Liver (tissue), 9 donors: ENCODE results near the gene PPOX. TPM values are rescaled to one million over a fixed set of nuclear protein-coding genes. Genes with fewer than 3 reads are reported as not detected.

Experiments
- DNase-seq: peaks from one replicate; pipeline ENCODE4 v3.0.0-alpha.2; 2017; ENCODE audit warnings: low spot score
- H3K27ac ChIP-seq, 2 donors: one replicate each; pipeline ENCODE4 v1.7.0; 2013; ENCODE audit warnings: inconsistent platforms in 2 of 2, low read length in 2 of 2, control low read depth in 1 of 2, low read depth in 1 of 2, mild to moderate bottlenecking in 1 of 2
- H3K27me3 ChIP-seq, 4 donors: one replicate each; pipeline versions ENCODE4 v1.6.1 to v1.7.0; 2013; ENCODE audit warnings: low read length in 3 of 4, inconsistent platforms in 1 of 4, mild to moderate bottlenecking in 1 of 4, moderate library complexity in 1 of 4; ENCODE audit not compliant: control insufficient read depth in 4 of 4, insufficient read depth in 4 of 4
- H3K36me3 ChIP-seq, 4 donors: one replicate each; pipeline versions ENCODE4 v1.6.1 to v1.7.0; 2013; ENCODE audit warnings: low read length in 3 of 4, mild to moderate bottlenecking in 3 of 4, low read depth in 1 of 4, moderate library complexity in 1 of 4; ENCODE audit not compliant: control insufficient read depth in 4 of 4, insufficient read depth in 3 of 4
- H3K4me1 ChIP-seq, 4 donors: one replicate each; pipeline versions ENCODE4 v1.6.1 to v1.7.0; 2013; ENCODE audit warnings: low read length in 3 of 4, mild to moderate bottlenecking in 3 of 4, moderate library complexity in 1 of 4; ENCODE audit not compliant: control insufficient read depth in 4 of 4, insufficient read depth in 4 of 4
- H3K4me3 ChIP-seq, 3 donors: one replicate each; pipeline versions ENCODE4 v1.6.1 to v1.7.0; 2013; ENCODE audit warnings: low read length in 3 of 3, control low read depth in 1 of 3, low read depth in 1 of 3, mild to moderate bottlenecking in 1 of 3
- H3K9ac ChIP-seq, 2 donors: one replicate each; pipeline ENCODE4 v1.7.0; 2013; ENCODE audit warnings: low read length in 2 of 2, mild to moderate bottlenecking in 2 of 2, moderate library complexity in 2 of 2, control low read depth in 1 of 2, low read depth in 1 of 2
- H3K9me3 ChIP-seq, 4 donors: one replicate each; pipeline versions ENCODE4 v1.6.1 to v1.7.0; 2013; ENCODE audit warnings: low read length in 3 of 4; ENCODE audit not compliant: control insufficient read depth in 4 of 4
- ATF3 ChIP-seq: IDR thresholded peaks from 2 replicates; pipeline ENCODE4 v1.6.1; 2016; ENCODE audit warnings: antibody characterized with exemption
- CTCF ChIP-seq: fragments of 150-350 bp; IDR thresholded peaks from 2 replicates; pipeline ENCODE4 v1.5.1; 2017; ENCODE audit warnings: improper control_type of control experiment, low read depth, low read length; ENCODE audit not compliant: missing input control
- EGR1 ChIP-seq, 2 donors: IDR thresholded peaks; 2 replicates each; pipeline ENCODE4 v1.6.1; 2016 to 2018; ENCODE audit warnings: antibody characterized with exemption in 2 of 2, low read depth in 2 of 2
- FOXA1 ChIP-seq: IDR thresholded peaks from 2 replicates; pipeline ENCODE4 v1.6.1; 2016; ENCODE audit warnings: antibody characterized with exemption
- FOXA2 ChIP-seq: IDR thresholded peaks from 2 replicates; pipeline ENCODE4 v1.6.1; 2016; ENCODE audit warnings: antibody characterized with exemption
- GABPA ChIP-seq, 2 donors: IDR thresholded peaks in 1 of 2; conservative IDR thresholded peaks in 1 of 2; 2 replicates each; pipeline ENCODE4 v1.6.1; 2016; ENCODE audit warnings: antibody characterized with exemption in 2 of 2, mild to moderate bottlenecking in 1 of 2, moderate library complexity in 1 of 2
- HNF4A ChIP-seq, 2 donors: conservative IDR thresholded peaks; 2 replicates each; pipeline ENCODE4 v1.6.1; 2016; ENCODE audit warnings: antibody characterized with exemption in 2 of 2, mild to moderate bottlenecking in 2 of 2
- HNF4G ChIP-seq: IDR thresholded peaks from 2 replicates; pipeline ENCODE4 v1.6.1; 2016; ENCODE audit warnings: antibody characterized with exemption
- JUND ChIP-seq, 2 donors: IDR thresholded peaks; 2 replicates each; pipeline ENCODE4 v1.6.1; 2016; ENCODE audit warnings: antibody characterized with exemption in 2 of 2
- MAX ChIP-seq: IDR thresholded peaks from 2 replicates; pipeline ENCODE4 v1.6.1; 2016; ENCODE audit warnings: antibody characterized with exemption
- NR2F2 ChIP-seq: IDR thresholded peaks from 2 replicates; pipeline ENCODE4 v1.6.1; 2016; ENCODE audit warnings: antibody characterized with exemption
- RAD21 ChIP-seq, 2 donors: IDR thresholded peaks; 2 replicates each; pipeline ENCODE4 v1.6.1; 2016; ENCODE audit warnings: antibody characterized with exemption in 2 of 2, mild to moderate bottlenecking in 2 of 2
- REST ChIP-seq: IDR thresholded peaks from 2 replicates; pipeline ENCODE4 v1.6.1; 2016; ENCODE audit warnings: antibody characterized with exemption, mild to moderate bottlenecking
- RXRA ChIP-seq, 2 donors: IDR thresholded peaks; 2 replicates each; pipeline ENCODE4 v1.6.1; 2017 to 2018; ENCODE audit warnings: antibody characterized with exemption in 2 of 2, mild to moderate bottlenecking in 1 of 2
- SP1 ChIP-seq: IDR thresholded peaks from 2 replicates; pipeline ENCODE4 v1.6.1; 2018; ENCODE audit warnings: antibody characterized with exemption, mild to moderate bottlenecking
- TAF1 ChIP-seq: conservative IDR thresholded peaks from 2 replicates; pipeline ENCODE4 v1.6.1; 2016; ENCODE audit warnings: antibody characterized with exemption, mild to moderate bottlenecking
- YY1 ChIP-seq: IDR thresholded peaks from 2 replicates; pipeline ENCODE4 v1.6.1; 2016; ENCODE audit warnings: antibody characterized with exemption, mild to moderate bottlenecking
- ZBTB33 ChIP-seq: IDR thresholded peaks from 2 replicates; pipeline ENCODE4 v1.6.1; 2016; ENCODE audit warnings: antibody characterized with exemption
- WGBS: extraction: QIAGEN DNeasy Blood & Tissue Kit; methylation state at CpG from one replicate; pipeline ENCODE4 v1.1.7; 2013; 5-methylcytosine and 5-hydroxymethylcytosine counted together
- polyA plus RNA-seq, 2 donors: library from polyadenylated mRNA; stranded (reverse) in 1 of 2; unstranded in 1 of 2; fragments of 200-250 nt in 1 of 2; fragments of >200 nt in 1 of 2; fragmentation: Nextera tagmentation in 1 of 2; extraction: Ambion mirVana in 1 of 2; gene quantifications; one replicate each; pipeline versions ENCODE4 v1.2.1 to v1.2.3, GENCODE V29; 2013 to 2015
- total RNA-seq, 2 donors: library from RNA; depleted of rRNA; stranded (reverse); fragments of >200 nt; gene quantifications; one replicate each; pipeline ENCODE4 v1.2.3, GENCODE V29; 2014
- donor health status: healthy.
- donor health status: healthy.
- donor health status: healthy.
- donor health status: healthy.
- donor health status: healthy.

The PPOX gene
- total and polyA plus RNA-seq, 4 donors: 6.2 to 106 (median 7.9) TPM

GRCh38 chr1:161119092-161119903 is 46.9 kb upstream of the PPOX start:
- Histone ChIP-seq H3K4me1 (peaks cover 12 to 43% (median 36%) of the 10 kb centered on the region in 4 donors), H3K9ac (peak overlapping the region; percentile 26 to 84), H3K27ac (peak overlapping the region; percentile 89 to 93), H3K9me3 (no peaks in the 10 kb centered on the region), H3K27me3 (no peaks in the 10 kb centered on the region), H3K36me3 (peaks cover 9 to 43% (median 33%) of the 10 kb centered on the region in 4 donors), H3K4me3 (peak overlapping the region; percentile 83 to 98 (median 98))
- peak; percentile 62 for DNase-seq
- WGBS: 24% methylated on average over 10 of the region's 10 CpGs
- no peak for TF ChIP-seq REST
- TF ChIP-seq FOXA1: no peak
- TF ChIP-seq CTCF: peak; percentile 21
- no peak for TF ChIP-seq FOXA2
- peak; percentile 54 for TF ChIP-seq YY1
- TF ChIP-seq EGR1 (IDR thresholded peaks at IDR 0.05; ENCODE audit: low read depth in 2 of 2): peak in 1 of 2 donors; percentile 18
- no peak for TF ChIP-seq TAF1
- peak; percentile 61 for TF ChIP-seq SP1
- TF ChIP-seq GABPA (IDR thresholded peaks at IDR 0.05 in 1 of 2, conservative IDR thresholded peaks at IDR 0.05 in 1 of 2): peak in 1 of 2 donors; percentile 55
- no peak for TF ChIP-seq NR2F2
- no peak for TF ChIP-seq ATF3
- peak; percentile 77 to 88 for TF ChIP-seq HNF4A (conservative IDR thresholded peaks at IDR 0.05)
- TF ChIP-seq HNF4G: peak; percentile 6
- TF ChIP-seq ZBTB33: no peak
- TF ChIP-seq MAX: peak; percentile 57
- TF ChIP-seq RAD21 (IDR thresholded peaks at IDR 0.05): no peak
- TF ChIP-seq RXRA (IDR thresholded peaks at IDR 0.05): peak; percentile 58 to 71
- TF ChIP-seq JUND (IDR thresholded peaks at IDR 0.05): no peak
